Left ventricle myocardium superior (tissue), 1 donor: ENCODE results near the gene KCNMB2. TPM values are rescaled to one million over a fixed set of nuclear protein-coding genes. Genes with fewer than 3 reads are reported as not detected.

Experiments
- ATAC-seq: fragments of 200-7000 bp; cut with Tn5 transposase; one replicate; pipeline ENCODE4 v1.9.1; 2020; ENCODE audit warnings: mild to moderate bottlenecking, moderate library complexity
- DNase-seq: peaks from one replicate; pipeline ENCODE4 v3.0.0-alpha.2; 2020
- intact Hi-C: fragments of 100-400 bp; cut with micrococcal nuclease; formaldehyde crosslinking; loops from one replicate; pipeline ENCODE4 v1.11.0; 2022
- total RNA-seq: library from RNA; stranded (reverse); fragmentation: NEBNext Ultra II Directional; extraction: Animal tissue kit (Norgen Biotek cat#: 25700); gene quantifications from one replicate; pipeline ENCODE4 v1.2.1, GENCODE V29; 2021
- donor health status: DM: no; HTN: yes; CAD: no; lungs with severe emphysema.

The KCNMB2 gene
- total RNA-seq, 1 donor from 2014 or later, result 2.7 TPM

GRCh38 chr3:178875836-178876235, 339.6 kb downstream of the KCNMB2 start:
- ATAC-seq (no peak), DNase-seq (no peak)
- intact Hi-C loops, result no loop called here

GRCh38 chr3:178880274-178880673, 344.0 kb downstream of the KCNMB2 start:
- intact Hi-C loops, result no loop called here
- ATAC-seq, result no peak
- DNase-seq, result no peak
